ENCODE data around the gene PAX5. TPM values are rescaled to one million over a fixed set of nuclear protein-coding genes. Genes with fewer than 3 reads are reported as not detected.

PAX5 gene
- polyA plus RNA-seq, 1 of the 3 experiments (the other 2 are of a cell fraction) = 0.05 TPM

DNA sequence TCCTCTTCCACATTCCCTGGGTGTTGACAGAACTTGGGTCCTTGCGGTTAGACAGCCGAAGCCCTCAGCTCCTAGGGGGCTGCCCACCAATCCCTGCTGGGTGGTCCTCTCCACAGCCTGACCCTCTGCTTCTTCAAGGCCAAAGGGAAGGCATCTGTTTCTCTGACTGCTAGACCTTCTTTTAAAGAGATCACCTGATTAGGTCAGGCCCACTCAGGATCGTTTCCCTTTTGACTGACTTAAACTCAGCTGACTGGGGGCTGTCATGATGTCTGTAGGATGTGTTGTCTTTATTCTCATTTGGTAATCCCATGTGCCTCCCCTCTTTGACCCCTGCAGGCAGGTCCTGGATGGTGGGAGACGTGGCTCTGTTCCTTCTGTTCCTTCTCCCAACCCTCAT, 207.5 kb downstream of the PAX5 start:
- no peak overlapping the region for H3K27ac ChIP-seq (ENCODE audit: low read depth in 2 of 2, low read length in 1 of 2)
- no peaks in the 10 kb centered on the region for H3K9me2 ChIP-seq
- no peak overlapping the region for H2AFZ ChIP-seq (ENCODE audit: low read depth)
- H3K79me2 ChIP-seq (ENCODE audit: insufficient read depth) = no peaks in the 10 kb centered on the region
- no peak overlapping the region for H3K4me2 ChIP-seq
- peaks cover 33% of the 10 kb centered on the region; the same call in 1 of the 2 replicates for H3K27me3 ChIP-seq (ENCODE audit: insufficient read depth)
- no peak overlapping the region for H3K9ac ChIP-seq
- no peak for DNase-seq
- ChIA-PET CTCF (interaction anchor here (0.6 to 0.9 kb wide), 2 partner anchors 46 to 388 kb away, joined by 3 read pairs; no protein-coding TSS in a partner anchor), POLR2A (no interaction called here)
- H3F3A ChIP-seq (replicated peaks; ENCODE audit: insufficient read depth) = no peaks in the 10 kb centered on the region
- H3K9me3 ChIP-seq = no peaks in the 10 kb centered on the region
- no peaks in the 10 kb centered on the region for H4K20me1 ChIP-seq (ENCODE audit: insufficient read depth)
- H3K4me1 ChIP-seq (ENCODE audit: control insufficient read depth in 1 of 2, insufficient read depth in 2 of 2, low read depth in 1 of 2, low read length in 1 of 2) = no peaks in the 10 kb centered on the region
- H3K36me3 ChIP-seq (replicated peaks in 1 of 2; ENCODE audit: control insufficient read depth in 1 of 2, insufficient read depth in 2 of 2, low read length in 1 of 2) = no peaks in the 10 kb centered on the region
- TF ChIP-seq EP300 (IDR thresholded peaks at IDR 0.05; ENCODE audit: borderline replicate concordance in 1 of 2, low read depth in 1 of 2, low read length in 1 of 2) = no peak
- no peak for TF ChIP-seq YY1 (IDR thresholded peaks at IDR 0.05; ENCODE audit: low read depth)
- no peak for TF ChIP-seq ELF1 (IDR thresholded peaks at IDR 0.05)
- TF ChIP-seq RXRA (IDR thresholded peaks at IDR 0.05; ENCODE audit: borderline replicate concordance, low read depth) = no peak
- no peak for TF ChIP-seq NFIC (IDR thresholded peaks at IDR 0.05; ENCODE audit: borderline replicate concordance)
- no peak for TF ChIP-seq RCOR1 (IDR thresholded peaks at IDR 0.05; ENCODE audit: low read length)
- TF ChIP-seq, protein P1, sequence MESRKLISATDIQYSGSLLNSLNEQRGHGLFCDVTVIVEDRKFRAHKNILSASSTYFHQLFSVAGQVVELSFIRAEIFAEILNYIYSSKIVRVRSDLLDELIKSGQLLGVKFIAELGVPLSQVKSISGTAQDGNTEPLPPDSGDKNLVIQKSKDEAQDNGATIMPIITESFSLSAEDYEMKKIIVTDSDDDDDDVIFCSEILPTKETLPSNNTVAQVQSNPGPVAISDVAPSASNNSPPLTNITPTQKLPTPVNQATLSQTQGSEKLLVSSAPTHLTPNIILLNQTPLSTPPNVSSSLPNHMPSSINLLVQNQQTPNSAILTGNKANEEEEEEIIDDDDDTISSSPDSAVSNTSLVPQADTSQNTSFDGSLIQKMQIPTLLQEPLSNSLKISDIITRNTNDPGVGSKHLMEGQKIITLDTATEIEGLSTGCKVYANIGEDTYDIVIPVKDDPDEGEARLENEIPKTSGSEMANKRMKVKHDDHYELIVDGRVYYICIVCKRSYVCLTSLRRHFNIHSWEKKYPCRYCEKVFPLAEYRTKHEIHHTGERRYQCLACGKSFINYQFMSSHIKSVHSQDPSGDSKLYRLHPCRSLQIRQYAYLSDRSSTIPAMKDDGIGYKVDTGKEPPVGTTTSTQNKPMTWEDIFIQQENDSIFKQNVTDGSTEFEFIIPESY (IDR thresholded peaks at IDR 0.05; ENCODE audit: borderline replicate concordance, low read depth) = no peak
- no peak overlapping the region for H3K4me3 ChIP-seq (ENCODE audit: low read depth in 2 of 2, low read length in 1 of 2)
- 33% methylated on average over 2 of the region's 4 CpGs for WGBS (ENCODE audit: low lambda C conversion rate)

DNA sequence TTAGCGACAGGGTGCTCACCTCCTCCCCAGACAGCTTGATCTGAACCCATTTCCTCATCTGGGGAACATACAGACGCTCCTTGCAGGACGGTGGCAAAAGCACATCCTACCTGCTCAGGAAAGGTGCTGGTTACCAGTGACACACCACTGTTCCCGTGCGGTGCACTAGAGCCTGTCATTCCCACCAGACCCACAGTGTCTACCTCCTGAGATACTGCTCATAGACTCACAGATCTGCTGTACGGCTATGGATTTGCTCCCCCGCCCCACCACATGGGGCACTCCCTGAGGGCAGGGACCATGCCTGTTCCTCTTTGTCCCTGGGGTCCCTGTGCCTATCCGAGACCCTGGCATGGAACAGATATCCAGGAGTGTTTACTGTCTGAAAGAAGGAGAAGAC, 208.9 kb downstream of the PAX5 start:
- 61% methylated on average over 5 of the region's 8 CpGs for WGBS (ENCODE audit: low lambda C conversion rate)
- Histone ChIP-seq H3K27me3 (ENCODE audit: insufficient read depth) (peaks cover 30% of the 10 kb centered on the region), H3K9me3 (no peaks in the 10 kb centered on the region), H3F3A (replicated peaks; ENCODE audit: insufficient read depth) (no peaks in the 10 kb centered on the region), H3K36me3 (replicated peaks in 1 of 2; ENCODE audit: control insufficient read depth in 1 of 2, insufficient read depth in 2 of 2, low read length in 1 of 2) (no peaks in the 10 kb centered on the region), H3K4me2 (no peak overlapping the region), H3K79me2 (ENCODE audit: insufficient read depth) (no peaks in the 10 kb centered on the region), H3K27ac (ENCODE audit: low read depth in 2 of 2, low read length in 1 of 2) (no peak overlapping the region), H2AFZ (ENCODE audit: low read depth) (no peak overlapping the region), H4K20me1 (ENCODE audit: insufficient read depth) (no peaks in the 10 kb centered on the region), H3K9me2 (no peaks in the 10 kb centered on the region), H3K4me3 (ENCODE audit: low read depth in 2 of 2, low read length in 1 of 2) (no peak overlapping the region), H3K4me1 (ENCODE audit: control insufficient read depth in 1 of 2, insufficient read depth in 2 of 2, low read depth in 1 of 2, low read length in 1 of 2) (no peaks in the 10 kb centered on the region), H3K9ac (no peak overlapping the region)
- TF ChIP-seq FOSL2 (IDR thresholded peaks at IDR 0.05; ENCODE audit: borderline replicate concordance, low read depth) (no peak), SIN3A (IDR thresholded peaks at IDR 0.05; ENCODE audit: borderline replicate concordance, low read depth, low read length) (no peak), FOXJ3 (CRISPR knock-in tag; IDR thresholded peaks at IDR 0.05) (no peak), ELF1 (IDR thresholded peaks at IDR 0.05) (no peak), NRF1 (IDR thresholded peaks at IDR 0.05; ENCODE audit: low read depth, low read length) (no peak), EP300 (IDR thresholded peaks at IDR 0.05; ENCODE audit: borderline replicate concordance in 1 of 2, low read depth in 1 of 2, low read length in 1 of 2) (no peak), SMC3 (IDR thresholded peaks at IDR 0.05; ENCODE audit: low read depth, low read length) (no peak), RFX5 (IDR thresholded peaks at IDR 0.05; ENCODE audit: low read length) (no peak), GABPA (IDR thresholded peaks at IDR 0.05; ENCODE audit: low read depth) (no peak), JUND (IDR thresholded peaks at IDR 0.05) (no peak)
- TF ChIP-seq, protein P2, sequence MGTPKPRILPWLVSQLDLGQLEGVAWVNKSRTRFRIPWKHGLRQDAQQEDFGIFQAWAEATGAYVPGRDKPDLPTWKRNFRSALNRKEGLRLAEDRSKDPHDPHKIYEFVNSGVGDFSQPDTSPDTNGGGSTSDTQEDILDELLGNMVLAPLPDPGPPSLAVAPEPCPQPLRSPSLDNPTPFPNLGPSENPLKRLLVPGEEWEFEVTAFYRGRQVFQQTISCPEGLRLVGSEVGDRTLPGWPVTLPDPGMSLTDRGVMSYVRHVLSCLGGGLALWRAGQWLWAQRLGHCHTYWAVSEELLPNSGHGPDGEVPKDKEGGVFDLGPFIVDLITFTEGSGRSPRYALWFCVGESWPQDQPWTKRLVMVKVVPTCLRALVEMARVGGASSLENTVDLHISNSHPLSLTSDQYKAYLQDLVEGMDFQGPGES (IDR thresholded peaks at IDR 0.05; ENCODE audit: low read depth, low read length) = no peak
- TF ChIP-seq, protein P3, sequence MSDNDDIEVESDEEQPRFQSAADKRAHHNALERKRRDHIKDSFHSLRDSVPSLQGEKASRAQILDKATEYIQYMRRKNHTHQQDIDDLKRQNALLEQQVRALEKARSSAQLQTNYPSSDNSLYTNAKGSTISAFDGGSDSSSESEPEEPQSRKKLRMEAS (IDR thresholded peaks at IDR 0.05; ENCODE audit: low read depth) = no peak
- ChIA-PET POLR2A (no interaction called here), CTCF (no interaction called here)
- DNase-seq = no peak
